Left ventricle myocardium inferior (tissue), 1 donor: ENCODE measurements around the gene TBATA. TPM values are rescaled to one million over a fixed set of nuclear protein-coding genes. Genes with fewer than 3 reads are reported as not detected.
A peak's percentile ranks its signal among the peaks of the same experiment; 100 is the strongest.

Source experiments
- DNase-seq: peaks from one replicate; pipeline ENCODE4 v3.0.0-alpha.2; 2020
- H3K27ac ChIP-seq: fragments of 200-600 bp; replicated peaks from 2 replicates; pipeline ENCODE4 v1.8.0; 2021
- H3K27me3 ChIP-seq: fragments of 200-600 bp; 2 replicates; pipeline ENCODE4 v1.8.0; 2021; ENCODE audit warnings: low read depth
- H3K36me3 ChIP-seq: fragments of 200-600 bp; 2 replicates; pipeline ENCODE4 v1.8.0; 2021
- H3K4me1 ChIP-seq: fragments of 200-600 bp; 2 replicates; pipeline ENCODE4 v1.8.0; 2021
- H3K4me3 ChIP-seq: fragments of 200-600 bp; 2 replicates; pipeline ENCODE4 v1.8.0; 2021; ENCODE audit warnings: mild to moderate bottlenecking, moderate library complexity
- H3K9me3 ChIP-seq: fragments of 200-600 bp; replicated peaks from 2 replicates; pipeline ENCODE4 v1.8.0; 2021
- CTCF ChIP-seq: fragments of 200-600 bp; IDR thresholded peaks from 2 replicates; pipeline ENCODE4 v1.8.0; 2021; ENCODE audit warnings: antibody characterized with exemption, mild to moderate bottlenecking, borderline replicate concordance
- intact Hi-C: fragments of 100-400 bp; cut with micrococcal nuclease; formaldehyde crosslinking; loops from one replicate; pipeline ENCODE4 v1.11.0; 2022
- total RNA-seq: library from RNA; stranded (reverse); fragmentation: NEBNext Ultra II Directional; extraction: Animal tissue kit (Norgen Biotek cat#: 25700); gene quantifications from one replicate; pipeline ENCODE4 v1.2.1, GENCODE V29; 2021
- donor health status: DM: no; HTN: yes; CAD: no; lungs with severe emphysema.

Gene TBATA
- total RNA-seq, 1 donor from 2014 or later = not detected

- DNase-seq = no peak
- no peak overlapping the region for H3K27ac ChIP-seq
- H3K4me1 ChIP-seq = peaks cover 32% of the 10 kb centered on the region
- no peaks in the 10 kb centered on the region for H3K9me3 ChIP-seq
- no peaks in the 10 kb centered on the region for H3K36me3 ChIP-seq
- intact Hi-C loops = no loop called here
- H3K4me3 ChIP-seq = no peak overlapping the region
- no peak for TF ChIP-seq CTCF
- H3K27me3 ChIP-seq = no peaks in the 10 kb centered on the region
Observed at GRCh38 chr10:70744617-70745143, 40.5 kb downstream of the TBATA start.

GRCh38 chr10:70743879-70744278 is 41.3 kb downstream of the TBATA start:
- intact Hi-C loops = no loop called here
- no peak for DNase-seq
- H3K4me1 ChIP-seq = peaks cover 32% of the 10 kb centered on the region
- TF ChIP-seq CTCF = no peak
- H3K27ac ChIP-seq = no peak overlapping the region
- no peak overlapping the region for H3K4me3 ChIP-seq
- H3K27me3 ChIP-seq = no peaks in the 10 kb centered on the region
- no peaks in the 10 kb centered on the region for H3K36me3 ChIP-seq
- H3K9me3 ChIP-seq = no peaks in the 10 kb centered on the region

GRCh38 chr10:70743430-70743788 is 41.8 kb downstream of the TBATA start:
- Histone ChIP-seq H3K4me1 (peaks cover 32% of the 10 kb centered on the region), H3K36me3 (no peaks in the 10 kb centered on the region), H3K9me3 (no peaks in the 10 kb centered on the region), H3K27ac (peak overlapping the region; percentile 55), H3K27me3 (no peaks in the 10 kb centered on the region), H3K4me3 (no peak overlapping the region)
- intact Hi-C loops = no loop called here
- TF ChIP-seq CTCF = no peak
- no peak for DNase-seq

- DNase-seq = peak; percentile 54
- Histone ChIP-seq H3K4me1 (peaks cover 32% of the 10 kb centered on the region), H3K4me3 (no peak overlapping the region), H3K27ac (peak overlapping the region; percentile 55), H3K36me3 (no peaks in the 10 kb centered on the region), H3K27me3 (no peaks in the 10 kb centered on the region), H3K9me3 (no peaks in the 10 kb centered on the region)
- intact Hi-C loops = no loop called here
- no peak for TF ChIP-seq CTCF
Observed at GRCh38 chr10:70742537-70743429, 42.4 kb downstream of the TBATA start.

GRCh38 chr10:70740406-70741288 is 44.5 kb downstream of the TBATA start:
- TF ChIP-seq CTCF = no peak
- Histone ChIP-seq H3K27ac (no peak overlapping the region), H3K4me3 (no peak overlapping the region), H3K36me3 (no peaks in the 10 kb centered on the region), H3K4me1 (peaks cover 24% of the 10 kb centered on the region), H3K9me3 (no peaks in the 10 kb centered on the region), H3K27me3 (no peaks in the 10 kb centered on the region)
- intact Hi-C loops = no loop called here
- no peak for DNase-seq
